ENCODE results near the gene RASSF5.
A peak's percentile ranks its signal among the peaks of the same experiment; 100 is the strongest.

Gene RASSF5

DNA sequence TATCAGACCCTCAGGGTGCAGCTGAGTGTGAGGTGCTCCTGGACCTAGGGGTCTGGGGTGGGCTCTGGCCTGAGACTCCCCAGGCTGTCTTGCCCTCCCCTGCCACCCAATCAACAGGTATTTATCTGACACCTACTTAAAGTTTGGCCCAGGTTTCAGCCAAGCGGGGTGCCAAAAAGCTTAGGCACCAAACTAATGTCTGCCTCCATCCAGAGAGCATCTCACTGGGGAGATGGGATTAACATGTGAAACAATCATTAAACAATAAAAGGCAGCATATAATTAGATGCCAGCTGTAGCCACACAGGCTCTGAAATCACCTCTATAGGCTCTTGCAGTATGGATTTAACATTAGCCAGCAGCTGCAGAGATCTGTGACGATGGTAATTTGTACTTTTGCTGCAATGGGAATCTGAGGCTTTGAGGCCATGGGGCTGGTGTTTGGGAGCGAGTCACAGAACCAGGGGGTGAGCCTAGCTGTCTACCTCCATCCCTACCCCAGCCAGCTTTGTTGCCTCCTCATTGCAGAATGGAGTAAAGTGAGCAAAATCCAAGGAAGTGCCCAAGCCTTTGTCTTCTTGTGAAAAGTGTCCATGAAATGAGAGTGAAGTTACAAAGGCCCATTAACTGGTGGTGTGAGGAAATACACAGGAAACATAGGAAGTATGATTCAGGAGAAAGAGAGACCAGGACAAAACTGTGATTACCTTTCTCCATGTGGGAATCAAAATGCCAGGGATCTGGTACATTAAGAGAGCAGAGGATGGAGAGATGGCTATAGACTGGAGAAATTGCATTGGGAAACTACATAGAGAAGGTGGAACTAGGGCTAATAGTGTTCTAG lies 68.8 kb downstream of the RASSF5 start:
- no peaks in the 10 kb centered on the region for H3K36me3 ChIP-seq (ENCODE audit: control insufficient read depth, insufficient read depth, low read length)
- H3K9ac ChIP-seq: no peak overlapping the region
- H3K27ac ChIP-seq: peak overlapping the region; percentile 39
- H2AFZ ChIP-seq: no peak overlapping the region
- H3K9me3 ChIP-seq (ENCODE audit: control insufficient read depth, low read length): no peaks in the 10 kb centered on the region
- no peak overlapping the region for H3K4me3 ChIP-seq (ENCODE audit: low read depth, low read length)
- H3K4me1 ChIP-seq: no peaks in the 10 kb centered on the region
- no peaks in the 10 kb centered on the region for H3K27me3 ChIP-seq (ENCODE audit: control insufficient read depth, insufficient read depth, low read length)
- H3K79me2 ChIP-seq: no peaks in the 10 kb centered on the region
- no peak overlapping the region for H3K4me2 ChIP-seq (ENCODE audit: low read length)
- TF ChIP-seq, protein P1, sequence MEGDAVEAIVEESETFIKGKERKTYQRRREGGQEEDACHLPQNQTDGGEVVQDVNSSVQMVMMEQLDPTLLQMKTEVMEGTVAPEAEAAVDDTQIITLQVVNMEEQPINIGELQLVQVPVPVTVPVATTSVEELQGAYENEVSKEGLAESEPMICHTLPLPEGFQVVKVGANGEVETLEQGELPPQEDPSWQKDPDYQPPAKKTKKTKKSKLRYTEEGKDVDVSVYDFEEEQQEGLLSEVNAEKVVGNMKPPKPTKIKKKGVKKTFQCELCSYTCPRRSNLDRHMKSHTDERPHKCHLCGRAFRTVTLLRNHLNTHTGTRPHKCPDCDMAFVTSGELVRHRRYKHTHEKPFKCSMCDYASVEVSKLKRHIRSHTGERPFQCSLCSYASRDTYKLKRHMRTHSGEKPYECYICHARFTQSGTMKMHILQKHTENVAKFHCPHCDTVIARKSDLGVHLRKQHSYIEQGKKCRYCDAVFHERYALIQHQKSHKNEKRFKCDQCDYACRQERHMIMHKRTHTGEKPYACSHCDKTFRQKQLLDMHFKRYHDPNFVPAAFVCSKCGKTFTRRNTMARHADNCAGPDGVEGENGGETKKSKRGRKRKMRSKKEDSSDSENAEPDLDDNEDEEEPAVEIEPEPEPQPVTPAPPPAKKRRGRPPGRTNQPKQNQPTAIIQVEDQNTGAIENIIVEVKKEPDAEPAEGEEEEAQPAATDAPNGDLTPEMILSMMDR (IDR thresholded peaks at IDR 0.05): no peak

DNA sequence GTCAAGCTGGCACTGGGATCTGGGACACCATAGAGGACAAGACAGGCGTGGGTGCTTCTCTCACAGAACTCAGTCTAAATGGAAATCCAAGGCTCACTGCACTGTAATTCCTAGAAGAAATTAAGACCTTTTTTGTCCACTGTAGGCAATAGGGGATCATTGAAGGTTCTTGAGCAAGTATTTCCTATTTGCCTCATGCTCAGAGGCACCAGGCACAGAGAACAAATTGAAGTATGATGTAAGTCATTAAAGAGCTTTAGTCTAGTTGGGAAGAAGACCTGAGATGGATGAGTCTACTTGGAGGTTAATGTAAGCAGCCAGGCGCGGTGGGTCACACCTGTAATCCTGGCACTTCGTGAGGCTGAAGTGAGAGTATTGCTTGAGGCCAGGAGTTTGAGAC lies 70.3 kb downstream of the RASSF5 start:
- TF ChIP-seq, protein P1 (IDR thresholded peaks at IDR 0.05): no peak
- H3K4me1 ChIP-seq: no peaks in the 10 kb centered on the region
- H3K36me3 ChIP-seq (ENCODE audit: control insufficient read depth, insufficient read depth, low read length): no peaks in the 10 kb centered on the region

DNA sequence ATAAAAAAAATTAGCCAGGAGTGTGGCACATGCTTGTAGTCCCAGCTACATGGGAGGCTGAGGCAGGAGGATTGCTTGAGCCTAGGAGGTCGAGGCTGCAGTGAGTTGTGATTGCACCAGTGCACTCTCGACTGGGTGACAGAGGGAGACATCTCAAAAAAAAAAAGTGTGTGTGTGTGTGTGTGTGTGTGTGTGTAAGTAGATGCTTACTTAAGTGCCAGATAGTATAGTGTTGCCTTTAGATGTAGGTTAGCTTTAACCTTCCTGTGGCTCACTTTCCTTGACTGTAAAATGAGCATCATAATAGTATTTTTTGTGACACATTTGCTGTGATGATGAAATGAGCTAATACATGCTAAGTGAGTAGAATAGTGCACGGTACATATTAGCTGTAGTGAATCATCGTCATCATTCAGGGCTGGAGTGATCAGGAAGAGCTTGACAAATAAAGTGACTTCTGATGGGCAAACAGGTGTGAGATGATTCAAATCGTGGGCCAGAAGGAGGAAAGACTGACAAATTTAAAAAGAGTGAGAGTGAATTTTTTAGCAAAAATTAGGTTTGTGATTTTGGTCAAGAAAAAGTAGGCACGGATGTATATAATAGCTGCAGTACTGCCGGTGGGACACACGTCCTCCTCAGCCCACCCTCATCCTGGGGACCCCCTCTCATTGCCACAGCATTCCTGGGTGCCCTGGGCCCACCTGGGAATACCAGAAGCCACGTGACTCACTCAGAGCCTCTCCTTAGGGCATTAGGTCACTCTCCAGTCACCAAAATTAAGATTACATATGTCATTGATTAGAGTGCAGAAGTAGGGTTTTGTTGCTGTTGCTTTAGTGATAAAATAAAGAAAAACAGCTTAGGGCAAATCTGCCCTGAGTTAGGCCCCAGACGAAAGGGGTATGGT lies 71.0 kb downstream of the RASSF5 start:
- Histone ChIP-seq H3K4me3 (ENCODE audit: low read depth, low read length) (no peak overlapping the region), H3K9me3 (ENCODE audit: control insufficient read depth, low read length) (no peaks in the 10 kb centered on the region), H3K27ac (no peak overlapping the region), H2AFZ (no peak overlapping the region), H3K4me1 (no peaks in the 10 kb centered on the region), H3K79me2 (no peaks in the 10 kb centered on the region), H3K9ac (no peak overlapping the region), H3K27me3 (ENCODE audit: control insufficient read depth, insufficient read depth, low read length) (no peaks in the 10 kb centered on the region), H3K4me2 (ENCODE audit: low read length) (no peak overlapping the region), H3K36me3 (ENCODE audit: control insufficient read depth, insufficient read depth, low read length) (no peaks in the 10 kb centered on the region)
- TF ChIP-seq, protein P1 (IDR thresholded peaks at IDR 0.05): no peak

More for the DNA sequence above, 70.3 kb downstream of the RASSF5 start:
- no peaks in the 10 kb centered on the region for H3K27me3 ChIP-seq (ENCODE audit: control insufficient read depth, insufficient read depth, low read length)
- no peaks in the 10 kb centered on the region for H3K79me2 ChIP-seq
- H3K4me2 ChIP-seq (ENCODE audit: low read length): no peak overlapping the region
- H2AFZ ChIP-seq: no peak overlapping the region
- no peak overlapping the region for H3K4me3 ChIP-seq (ENCODE audit: low read depth, low read length)
- H3K9me3 ChIP-seq (ENCODE audit: control insufficient read depth, low read length): no peaks in the 10 kb centered on the region
- no peak overlapping the region for H3K27ac ChIP-seq
- H3K9ac ChIP-seq: no peak overlapping the region

DNA sequence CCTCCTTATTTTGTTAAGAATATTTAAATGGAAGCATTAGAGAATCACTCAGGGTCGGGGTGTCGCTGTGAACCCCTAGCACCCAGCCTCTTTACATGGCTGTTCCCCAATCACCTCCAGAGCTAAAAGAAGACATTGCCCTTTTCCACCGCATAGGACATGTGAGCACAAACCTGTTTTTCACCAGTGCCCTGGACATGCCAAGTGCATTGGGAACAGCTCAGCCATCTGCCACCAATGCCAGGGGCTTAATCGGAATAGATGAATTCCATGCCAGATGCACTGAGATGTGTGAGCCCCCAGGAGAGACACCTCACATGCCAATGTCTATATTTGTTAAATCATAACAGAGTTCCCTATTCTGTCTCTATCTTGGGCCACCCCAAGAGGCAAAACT lies 71.6 kb downstream of the RASSF5 start:
- Histone ChIP-seq H3K36me3 (ENCODE audit: control insufficient read depth, insufficient read depth, low read length) (no peaks in the 10 kb centered on the region), H3K27me3 (ENCODE audit: control insufficient read depth, insufficient read depth, low read length) (no peaks in the 10 kb centered on the region), H3K79me2 (no peaks in the 10 kb centered on the region), H3K4me2 (ENCODE audit: low read length) (no peak overlapping the region), H3K9ac (no peak overlapping the region), H3K9me3 (ENCODE audit: control insufficient read depth, low read length) (no peaks in the 10 kb centered on the region), H3K4me3 (ENCODE audit: low read depth, low read length) (no peak overlapping the region), H3K4me1 (no peaks in the 10 kb centered on the region), H3K27ac (no peak overlapping the region), H2AFZ (no peak overlapping the region)
- TF ChIP-seq, protein P1 (IDR thresholded peaks at IDR 0.05): no peak
